Stimulated activated CD8-positive, alpha-beta memory T cell treated with anti-CD3 and anti-CD28 coated beads, Interleukin-7, amount 100 ng/mL, for 1 hour (primary cell): ENCODE results near the gene CDHR1.

Experiments
- DNase-seq, 2 donors: peaks; one replicate each; pipeline ENCODE4 v3.0.0-alpha.2; 2020; ENCODE audit warnings: low read depth in 2 of 2

CDHR1 gene

GRCh38 chr10:84264611-84265141, 70.3 kb downstream of the CDHR1 start:
- peak; percentile 40 to 60 for DNase-seq

- no peak for DNase-seq
These were observed 71.1 kb downstream of the CDHR1 start for GRCh38 chr10:84265418-84265817.

GRCh38 chr10:84267503-84268126, 73.3 kb downstream of the CDHR1 start:
- DNase-seq, result peak; percentile 19 to 29

- DNase-seq, result no peak
These were observed 74.8 kb downstream of the CDHR1 start for GRCh38 chr10:84269162-84269561.
